ES-I3 (cell line): ENCODE data around the gene ZSCAN21.

Experiments
- H3K36me3 ChIP-seq: 2 replicates; pipeline ENCODE4 v1.6.1; 2013; ENCODE audit warnings: mild to moderate bottlenecking, low read length, control low read depth, moderate library complexity; ENCODE audit not compliant: insufficient read depth
- H3K4me1 ChIP-seq: 2 replicates; pipeline ENCODE4 v1.6.1; 2013; ENCODE audit warnings: mild to moderate bottlenecking, control low read depth, low read length; ENCODE audit not compliant: insufficient read depth
- H3K9ac ChIP-seq: 2 replicates; pipeline ENCODE4 v1.6.1; 2013; ENCODE audit warnings: low read depth, mild to moderate bottlenecking, low read length, moderate library complexity
- H3K9me3 ChIP-seq: 2 replicates; pipeline ENCODE4 v1.6.1; 2013; ENCODE audit warnings: mild to moderate bottlenecking, low read length, moderate library complexity; ENCODE audit not compliant: control insufficient read depth, insufficient read depth

The ZSCAN21 gene

GRCh38 chr7:100017300-100017699 is 32.3 kb upstream of the ZSCAN21 start:
- Histone ChIP-seq H3K9me3 (no peaks in the 10 kb centered on the region), H3K4me1 (peaks cover 13% of the 10 kb centered on the region), H3K9ac (no peak overlapping the region), H3K36me3 (no peaks in the 10 kb centered on the region; the same call in 1 of the 2 replicates)

GRCh38 chr7:100017875-100018274 is 31.7 kb upstream of the ZSCAN21 start:
- peaks cover 13% of the 10 kb centered on the region for H3K4me1 ChIP-seq
- H3K9ac ChIP-seq, result no peak overlapping the region
- no peaks in the 10 kb centered on the region; the same call in 1 of the 2 replicates for H3K36me3 ChIP-seq
- no peaks in the 10 kb centered on the region for H3K9me3 ChIP-seq

GRCh38 chr7:100019908-100020307 is 29.7 kb upstream of the ZSCAN21 start:
- Histone ChIP-seq H3K9ac (no peak overlapping the region), H3K9me3 (no peaks in the 10 kb centered on the region), H3K4me1 (peaks cover 11% of the 10 kb centered on the region), H3K36me3 (peaks cover 14% of the 10 kb centered on the region)

- Histone ChIP-seq H3K9ac (no peak overlapping the region), H3K36me3 (peaks cover 14% of the 10 kb centered on the region), H3K4me1 (peaks cover 8% of the 10 kb centered on the region), H3K9me3 (no peaks in the 10 kb centered on the region)
Observed at GRCh38 chr7:100021297-100021696, 28.3 kb upstream of the ZSCAN21 start.

GRCh38 chr7:100022621-100023020 is 27.0 kb upstream of the ZSCAN21 start:
- Histone ChIP-seq H3K36me3 (peaks cover 14% of the 10 kb centered on the region), H3K4me1 (peaks cover 8% of the 10 kb centered on the region), H3K9me3 (no peaks in the 10 kb centered on the region), H3K9ac (no peak overlapping the region)

- Histone ChIP-seq H3K4me1 (peaks cover 8% of the 10 kb centered on the region), H3K36me3 (peaks cover 14% of the 10 kb centered on the region), H3K9me3 (no peaks in the 10 kb centered on the region), H3K9ac (no peak overlapping the region)
Observed at GRCh38 chr7:100023526-100023925, 26.0 kb upstream of the ZSCAN21 start.

- Histone ChIP-seq H3K36me3 (peaks cover 14% of the 10 kb centered on the region), H3K4me1 (peaks cover 8% of the 10 kb centered on the region), H3K9ac (no peak overlapping the region), H3K9me3 (no peaks in the 10 kb centered on the region)
Observed at GRCh38 chr7:100024020-100024619, 25.5 kb upstream of the ZSCAN21 start.

- H3K4me1 ChIP-seq, result no peaks in the 10 kb centered on the region
- H3K36me3 ChIP-seq, result peaks cover 23% of the 10 kb centered on the region
- no peak overlapping the region for H3K9ac ChIP-seq
- no peaks in the 10 kb centered on the region for H3K9me3 ChIP-seq
Observed at GRCh38 chr7:100027197-100027596, 22.4 kb upstream of the ZSCAN21 start.

- H3K4me1 ChIP-seq, result no peaks in the 10 kb centered on the region
Observed at GRCh38 chr7:100029596-100029995, 20.0 kb upstream of the ZSCAN21 start.

GRCh38 chr7:100033526-100033925 is 16.0 kb upstream of the ZSCAN21 start:
- peaks cover 35% of the 10 kb centered on the region for H3K36me3 ChIP-seq
- H3K9ac ChIP-seq, result no peak overlapping the region
- H3K4me1 ChIP-seq, result no peaks in the 10 kb centered on the region
- H3K9me3 ChIP-seq, result no peaks in the 10 kb centered on the region

More at GRCh38 chr7:100029596-100029995, 20.0 kb upstream of the ZSCAN21 start:
- H3K9ac ChIP-seq, result no peak overlapping the region
- peaks cover 24% of the 10 kb centered on the region for H3K36me3 ChIP-seq
- no peaks in the 10 kb centered on the region for H3K9me3 ChIP-seq

- Histone ChIP-seq H3K36me3 (peaks cover 35% of the 10 kb centered on the region), H3K9ac (no peak overlapping the region), H3K4me1 (no peaks in the 10 kb centered on the region), H3K9me3 (no peaks in the 10 kb centered on the region)
Observed at GRCh38 chr7:100034871-100035510, 14.6 kb upstream of the ZSCAN21 start.

GRCh38 chr7:100035876-100036275 is 13.7 kb upstream of the ZSCAN21 start:
- 0 out of 2 replicates have a peak, but pooled peaks cover 4% of the 10 kb centered on the region for H3K4me1 ChIP-seq
- H3K9ac ChIP-seq, result no peak overlapping the region
- peaks cover 30% of the 10 kb centered on the region for H3K36me3 ChIP-seq
- H3K9me3 ChIP-seq, result no peaks in the 10 kb centered on the region

GRCh38 chr7:100038326-100038725 is 11.2 kb upstream of the ZSCAN21 start:
- H3K9ac ChIP-seq, result no peak overlapping the region
- H3K9me3 ChIP-seq, result no peaks in the 10 kb centered on the region
- peaks cover 21% of the 10 kb centered on the region for H3K36me3 ChIP-seq
- H3K4me1 ChIP-seq, result 0 out of 2 replicates have a peak, but pooled peaks cover 6% of the 10 kb centered on the region

- H3K36me3 ChIP-seq, result peaks cover 4% of the 10 kb centered on the region
- H3K4me1 ChIP-seq, result 0 out of 2 replicates have a peak, but pooled peaks cover 6% of the 10 kb centered on the region
- no peak overlapping the region for H3K9ac ChIP-seq
- no peaks in the 10 kb centered on the region for H3K9me3 ChIP-seq
Observed at GRCh38 chr7:100040575-100040974, 9.0 kb upstream of the ZSCAN21 start.

GRCh38 chr7:100044718-100045117 is 4.9 kb upstream of the ZSCAN21 start:
- no peaks in the 10 kb centered on the region for H3K9me3 ChIP-seq
- 0 out of 2 replicates have a peak, but pooled peaks cover 9% of the 10 kb centered on the region for H3K4me1 ChIP-seq
- no peak overlapping the region for H3K9ac ChIP-seq
- H3K36me3 ChIP-seq, result no peaks in the 10 kb centered on the region
